PC-9 (cell line): ENCODE measurements around the gene UBE2Z.

Experiments used
- EZH2 ChIP-seq: fragments of 200-600 bp; sonication (generic); IDR thresholded peaks from 2 replicates; pipeline ENCODE4 v1.8.0; 2017; ENCODE audit warnings: antibody characterized with exemption, low read depth
- TF ChIP-seq, protein P1 (sequence below): fragments of 200-600 bp; sonication (generic); conservative IDR thresholded peaks from 2 replicates; pipeline ENCODE4 v1.6.1; 2017; ENCODE audit warnings: mixed run types, antibody characterized with exemption, mild to moderate bottlenecking, moderate library complexity

DNA sequence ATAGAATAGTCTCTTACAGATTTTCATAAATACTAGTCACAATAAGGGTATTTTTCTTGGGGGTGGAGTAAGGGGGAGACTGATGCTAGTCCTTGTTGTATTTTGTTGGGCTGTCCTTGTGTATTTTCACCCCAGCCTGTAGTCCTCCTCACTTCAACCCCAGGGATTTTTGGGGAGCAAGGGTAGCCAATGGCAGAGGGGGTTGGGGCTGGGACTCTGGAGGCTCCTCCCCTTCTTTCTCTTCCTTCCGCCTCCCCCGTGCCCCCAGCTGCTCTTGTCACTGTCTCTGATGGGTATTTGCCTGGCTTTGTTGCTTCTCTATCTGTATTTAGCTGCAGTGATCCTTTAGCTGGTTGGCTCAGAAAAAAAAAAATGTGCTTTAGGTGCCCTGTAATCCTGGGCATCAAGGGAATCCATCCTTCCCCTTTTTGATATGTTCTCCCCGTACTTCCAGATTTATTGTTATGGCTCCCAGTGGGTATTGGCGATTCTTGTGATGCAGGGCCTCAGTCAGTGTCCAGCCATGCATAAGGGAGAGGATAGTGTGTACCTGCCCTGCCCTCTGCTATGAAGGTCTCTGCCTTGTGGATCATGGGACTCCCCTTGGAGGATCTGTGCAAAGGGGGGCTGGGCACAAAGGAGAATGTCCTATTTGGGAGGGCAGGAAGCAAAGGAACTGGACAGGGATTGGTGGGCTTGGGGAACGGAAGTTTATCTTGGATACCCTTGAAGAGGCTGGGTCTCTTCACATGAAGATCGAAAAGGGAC lies 20.0 kb downstream of the UBE2Z start:
- TF ChIP-seq, protein P1, sequence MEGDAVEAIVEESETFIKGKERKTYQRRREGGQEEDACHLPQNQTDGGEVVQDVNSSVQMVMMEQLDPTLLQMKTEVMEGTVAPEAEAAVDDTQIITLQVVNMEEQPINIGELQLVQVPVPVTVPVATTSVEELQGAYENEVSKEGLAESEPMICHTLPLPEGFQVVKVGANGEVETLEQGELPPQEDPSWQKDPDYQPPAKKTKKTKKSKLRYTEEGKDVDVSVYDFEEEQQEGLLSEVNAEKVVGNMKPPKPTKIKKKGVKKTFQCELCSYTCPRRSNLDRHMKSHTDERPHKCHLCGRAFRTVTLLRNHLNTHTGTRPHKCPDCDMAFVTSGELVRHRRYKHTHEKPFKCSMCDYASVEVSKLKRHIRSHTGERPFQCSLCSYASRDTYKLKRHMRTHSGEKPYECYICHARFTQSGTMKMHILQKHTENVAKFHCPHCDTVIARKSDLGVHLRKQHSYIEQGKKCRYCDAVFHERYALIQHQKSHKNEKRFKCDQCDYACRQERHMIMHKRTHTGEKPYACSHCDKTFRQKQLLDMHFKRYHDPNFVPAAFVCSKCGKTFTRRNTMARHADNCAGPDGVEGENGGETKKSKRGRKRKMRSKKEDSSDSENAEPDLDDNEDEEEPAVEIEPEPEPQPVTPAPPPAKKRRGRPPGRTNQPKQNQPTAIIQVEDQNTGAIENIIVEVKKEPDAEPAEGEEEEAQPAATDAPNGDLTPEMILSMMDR: no peak
- no peak for TF ChIP-seq EZH2
